ENCODE measurements around the gene IFNLR1.

IFNLR1 gene

GRCh38 chr1:24121406-24121805 is 65.7 kb downstream of the IFNLR1 start:
- DNase-seq (ENCODE audit: low read depth in 3 of 3), result no peak

GRCh38 chr1:24120965-24121364 is 66.1 kb downstream of the IFNLR1 start:
- no peak for DNase-seq (ENCODE audit: low read depth in 3 of 3)

DNA sequence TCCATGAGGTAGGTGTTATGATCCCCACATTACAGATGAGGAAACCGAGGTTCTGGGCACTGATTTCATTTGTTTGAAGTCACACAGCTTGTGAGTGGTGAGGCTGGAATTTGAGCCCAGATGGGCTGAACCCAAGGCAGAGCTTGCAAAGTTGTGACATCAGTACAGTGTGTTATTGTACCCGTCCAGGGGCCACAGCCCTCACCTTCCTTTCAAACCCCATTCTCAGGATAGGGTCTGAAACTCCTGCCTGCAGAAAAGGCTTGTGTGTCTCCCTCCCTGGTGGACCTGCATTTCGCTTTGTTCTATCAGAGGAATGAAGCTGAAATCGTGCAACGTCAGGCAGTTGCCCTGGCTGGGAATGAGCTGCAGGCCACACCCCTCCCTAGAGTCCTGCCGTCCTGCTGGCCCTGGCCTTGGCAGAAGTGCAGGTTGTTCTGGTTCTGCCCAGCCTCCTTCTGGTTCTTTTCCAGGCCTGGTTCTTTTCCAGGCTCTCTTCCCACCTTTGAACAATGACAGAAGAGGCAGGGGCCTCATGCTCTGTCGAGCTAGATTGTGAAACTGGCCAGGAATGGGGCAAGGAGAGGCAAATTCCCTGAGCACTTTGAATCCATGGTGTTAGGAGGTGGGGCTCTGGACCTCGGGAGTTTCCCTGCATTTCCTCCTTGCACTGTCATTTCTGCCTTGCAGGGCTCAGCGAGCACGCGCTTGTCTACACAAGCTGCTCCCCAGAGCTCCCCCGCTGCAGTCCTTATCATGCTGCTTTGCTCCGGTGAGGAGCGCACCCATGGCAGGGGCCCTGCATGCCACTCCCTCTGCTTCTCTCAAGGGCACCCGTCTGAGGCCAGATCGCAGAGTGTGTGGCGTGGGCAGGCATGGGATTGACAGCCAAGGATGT is 67.0 kb downstream of the IFNLR1 start:
- DNase-seq (ENCODE audit: low read depth in 3 of 3), result no peak

- no peak for DNase-seq (ENCODE audit: low read depth in 3 of 3)
Measured at GRCh38 chr1:24119489-24119858, 67.6 kb downstream of the IFNLR1 start.

GRCh38 chr1:24118410-24119242 is 68.5 kb downstream of the IFNLR1 start:
- DNase-seq (ENCODE audit: low read depth in 3 of 3), result no peak

DNA sequence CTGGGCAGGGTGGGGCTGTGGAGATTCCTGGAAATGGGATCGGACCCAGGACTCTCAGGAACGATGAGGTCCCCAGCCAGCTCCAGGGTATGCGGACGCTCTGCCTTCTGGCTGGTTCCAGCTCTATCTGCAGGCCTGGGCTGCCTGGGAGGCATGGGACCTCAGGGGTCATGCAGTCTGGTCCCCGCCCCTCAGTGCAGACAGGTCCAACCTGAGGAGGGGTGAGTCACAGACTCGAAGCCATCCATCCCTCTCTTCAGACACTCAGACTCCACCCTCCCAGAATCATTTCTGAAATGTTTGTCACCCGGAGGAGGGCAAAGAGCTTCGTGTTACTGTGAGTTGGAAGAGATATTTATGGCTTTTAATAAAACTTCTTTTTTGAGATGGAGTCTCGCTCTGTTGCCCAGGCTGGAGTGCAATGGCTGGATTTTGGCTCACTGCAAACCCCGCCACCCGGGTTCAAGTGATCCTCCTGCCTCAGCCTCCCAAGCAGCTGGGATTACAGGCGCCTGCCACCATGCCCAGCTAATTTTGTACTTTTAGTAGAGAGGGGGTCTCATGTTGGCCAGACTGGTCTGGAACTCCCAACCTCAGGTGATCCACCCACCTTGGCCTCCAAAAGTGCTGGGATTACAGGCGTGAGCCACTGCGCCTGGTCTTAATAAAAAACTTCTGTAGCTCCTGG is 69.2 kb downstream of the IFNLR1 start:
- no peak for DNase-seq (ENCODE audit: low read depth in 3 of 3)

DNA sequence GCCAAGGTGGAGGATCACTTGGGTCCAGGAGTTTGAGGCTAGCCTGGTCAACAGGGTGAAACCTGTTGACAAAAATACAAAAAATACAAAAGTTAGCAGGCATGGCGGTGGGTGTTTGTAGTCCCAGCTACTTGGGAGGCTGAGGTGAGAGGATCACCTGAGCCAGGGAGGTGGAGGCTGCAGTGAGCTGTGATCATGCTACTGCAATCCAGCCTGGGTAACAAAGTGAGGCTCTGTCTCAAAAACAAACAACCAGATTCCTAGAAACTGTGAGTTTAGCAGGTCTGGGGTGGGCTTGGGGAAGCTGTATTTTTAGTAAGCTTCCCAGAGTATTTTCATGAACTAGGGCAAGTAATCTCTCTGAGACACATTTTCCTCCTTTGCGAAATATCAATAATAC is 70.0 kb downstream of the IFNLR1 start:
- DNase-seq (ENCODE audit: low read depth in 3 of 3), result no peak

DNA sequence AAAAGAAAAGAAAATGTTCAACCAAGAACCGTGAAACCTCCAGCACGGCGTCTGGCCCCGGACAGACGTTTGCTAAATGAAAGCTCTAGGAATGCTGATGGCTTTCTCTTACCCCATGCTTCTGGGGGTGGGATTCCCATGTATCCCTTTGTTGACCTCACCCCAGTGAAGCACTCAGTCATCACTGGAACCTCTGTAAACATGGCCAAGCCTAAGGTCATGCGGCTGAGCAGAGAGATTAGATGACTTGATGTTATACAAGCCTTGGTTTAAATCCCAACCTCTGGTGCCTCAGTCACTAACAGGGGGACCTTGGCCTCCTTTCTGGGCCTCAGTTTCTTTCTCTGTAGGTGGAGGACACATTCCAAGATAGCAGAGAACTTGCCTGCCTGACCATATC is 72.3 kb downstream of the IFNLR1 start:
- DNase-seq (ENCODE audit: low read depth in 3 of 3), result no peak

DNA sequence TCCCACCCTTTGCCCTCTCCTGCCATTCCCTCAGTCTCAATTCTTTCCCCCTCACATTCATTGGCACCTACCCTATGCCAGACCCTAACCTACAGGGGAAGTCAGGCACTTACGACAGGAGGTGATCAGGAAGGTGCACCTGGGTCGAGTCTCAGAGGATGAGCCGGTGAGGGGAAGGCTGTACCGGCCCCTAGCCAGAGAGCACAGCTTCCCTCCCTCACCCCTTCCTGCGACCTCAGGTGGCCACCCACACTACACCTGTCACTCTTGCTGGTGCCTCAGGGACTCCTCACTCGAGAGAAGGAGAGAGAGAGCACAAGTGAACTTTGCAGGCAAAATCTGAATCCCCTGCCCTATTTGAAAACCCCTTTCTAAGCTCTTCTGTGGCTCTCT is 73.5 kb downstream of the IFNLR1 start:
- no peak for DNase-seq (ENCODE audit: low read depth in 3 of 3)

GRCh38 chr1:24111996-24112779 is 74.9 kb downstream of the IFNLR1 start, which contains the start of gene MYOM3:
MYOM3 (minus strand) TSS chr1:24112135; CDS start chr1:24108636, 3,499 bp downstream.
- peak; percentile 31 to 46 (median 33) for DNase-seq (ENCODE audit: low read depth in 3 of 3)

DNA sequence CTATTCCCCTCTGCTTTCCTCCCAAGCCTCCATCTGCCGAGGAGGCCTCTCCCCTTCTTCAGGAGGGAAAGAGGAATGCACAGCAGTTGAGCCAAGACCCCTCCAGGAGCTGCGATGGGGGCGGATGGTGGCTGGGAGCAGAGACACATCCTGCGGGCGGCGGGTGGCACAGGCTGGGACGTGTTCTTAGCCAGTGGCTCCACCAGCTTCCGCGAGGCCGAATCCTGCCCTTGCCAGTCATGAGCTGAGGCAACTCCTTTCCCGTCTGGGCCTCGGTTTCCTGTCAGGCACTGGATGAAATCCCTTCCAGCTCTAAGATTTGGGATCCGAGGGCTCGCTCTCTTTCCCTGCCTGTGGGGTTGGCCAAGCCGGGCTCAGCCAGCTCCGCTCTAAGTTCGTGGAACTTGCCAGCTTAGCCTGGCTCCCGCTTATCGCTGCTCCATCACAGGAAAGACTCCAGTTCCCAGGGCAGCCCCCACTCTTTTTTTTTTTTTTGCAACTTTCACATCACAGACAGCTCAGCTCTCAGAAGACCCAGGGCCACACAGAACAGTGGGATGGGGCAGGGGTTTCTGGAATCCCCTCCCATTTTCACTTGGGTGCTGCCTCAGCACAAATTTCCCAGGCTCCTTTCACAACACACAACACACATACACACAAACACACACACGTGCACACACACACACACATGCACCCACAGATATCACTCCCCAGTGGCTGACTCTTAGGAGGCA is 75.7 kb downstream of the IFNLR1 start:
- DNase-seq (ENCODE audit: low read depth in 3 of 3), result no peak

- no peak for DNase-seq (ENCODE audit: low read depth in 3 of 3)
Measured at GRCh38 chr1:24110642-24111261, 76.3 kb downstream of the IFNLR1 start.

- no peak for DNase-seq (ENCODE audit: low read depth in 3 of 3)
Measured at GRCh38 chr1:24109686-24110475, 77.2 kb downstream of the IFNLR1 start.

DNA sequence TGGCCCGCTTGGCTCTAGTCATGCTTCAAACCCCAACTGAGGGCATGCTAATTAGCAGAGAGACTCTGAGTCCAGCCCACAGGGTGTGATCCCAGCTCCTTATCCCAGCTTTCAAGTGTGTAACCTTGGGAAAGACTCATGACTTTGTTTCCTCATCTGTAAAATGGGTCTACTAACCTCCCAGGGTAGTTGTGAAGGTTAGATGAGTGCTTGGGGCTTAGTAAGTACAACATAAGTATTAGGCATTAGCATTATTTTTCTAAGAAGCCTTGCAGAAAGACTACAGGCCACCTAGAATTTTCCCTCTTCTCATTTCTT is 78.0 kb downstream of the IFNLR1 start:
- no peak for DNase-seq (ENCODE audit: low read depth in 3 of 3)

DNA sequence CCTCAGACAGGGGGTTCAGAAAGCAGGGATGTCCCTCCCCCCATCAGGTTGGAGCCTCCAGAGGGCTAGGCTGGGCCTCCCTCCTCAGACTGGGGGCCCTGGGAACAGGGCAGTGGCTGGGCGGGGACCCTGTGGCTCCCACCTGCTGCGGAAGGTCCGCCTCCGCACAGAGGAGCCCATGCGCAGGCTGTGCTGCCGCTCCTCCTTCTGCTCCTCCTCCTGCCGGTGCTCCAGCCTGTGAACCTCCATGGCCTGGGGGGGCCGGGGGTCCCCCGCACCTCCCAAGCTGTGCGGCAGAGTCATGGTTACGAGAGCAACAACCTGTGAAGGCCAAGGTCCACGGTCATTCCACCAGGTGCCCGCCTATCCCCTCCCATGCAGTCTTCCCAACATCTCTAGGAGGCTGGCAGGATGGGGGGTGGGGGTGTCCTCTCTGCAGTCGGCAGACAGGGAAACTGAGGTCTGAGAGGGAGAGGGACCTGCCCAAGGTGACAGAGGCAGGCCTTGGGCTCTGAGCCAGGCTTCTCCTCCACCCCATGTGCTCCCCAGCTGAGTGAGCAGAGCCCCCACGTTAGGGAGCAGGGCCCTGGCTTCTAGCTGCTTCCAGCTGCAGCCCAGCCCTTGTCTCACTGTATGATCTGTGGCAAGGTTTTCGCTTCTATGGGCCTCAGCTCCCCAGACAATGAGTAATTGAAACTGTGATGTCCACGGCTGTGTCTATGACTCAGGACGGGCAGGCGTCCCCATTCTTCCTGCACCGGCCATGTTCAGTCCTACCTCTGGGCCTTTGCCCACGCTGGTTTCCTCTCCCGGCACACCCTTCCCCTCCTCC is 78.5 kb downstream of the IFNLR1 start:
- DNase-seq (ENCODE audit: low read depth in 3 of 3), result no peak

- no peak for DNase-seq (ENCODE audit: low read depth in 3 of 3)
Measured at GRCh38 chr1:24107462-24108138, 79.5 kb downstream of the IFNLR1 start.

GRCh38 chr1:24105368-24106160 is 81.5 kb downstream of the IFNLR1 start:
- DNase-seq (ENCODE audit: low read depth in 3 of 3), result no peak
